ENCODE data around the gene FSIP1. TPM values are rescaled to one million over a fixed set of nuclear protein-coding genes. Genes with fewer than 3 reads are reported as not detected.

Gene FSIP1
- polyA plus RNA-seq, 1 experiment, result 0.43 TPM

DNA sequence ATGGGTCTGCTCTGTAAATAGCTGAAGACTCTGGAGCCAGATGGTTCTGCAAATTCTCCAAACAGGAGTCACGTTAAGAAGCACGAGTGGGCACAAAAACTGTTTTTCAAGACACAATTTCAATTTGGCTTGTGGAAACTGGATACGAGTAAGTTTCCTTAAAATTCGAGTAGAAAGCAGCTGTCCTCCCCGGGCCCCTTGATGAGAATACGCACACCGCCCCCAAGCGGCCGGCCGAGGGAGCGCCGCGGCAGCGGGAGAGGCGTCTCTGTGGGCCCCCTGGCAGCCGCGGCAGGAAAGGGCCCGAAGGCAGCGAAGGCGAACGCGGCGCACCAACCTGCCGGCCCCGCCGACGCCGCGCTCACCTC lies 202.5 kb downstream of the FSIP1 start:
- Histone ChIP-seq H3K4me3 (ENCODE audit: low read depth, low read length) (peak overlapping the region; percentile 99), H3K27me3 (ENCODE audit: control insufficient read depth, insufficient read depth, low read length) (no peaks in the 10 kb centered on the region), H3K27ac (ENCODE audit: low read depth, low read length) (peak overlapping the region; percentile 99), H3K9me3 (ENCODE audit: control insufficient read depth, insufficient read depth, low read length) (no peaks in the 10 kb centered on the region)
- ChIA-PET POLR2A (interaction anchor here (0.7 to 3.9 kb wide), 54 partner anchors 11 to 865 kb away, joined by 3 to 86 read pairs (median 6); no protein-coding TSS in a partner anchor), CTCF (interaction anchor here (0.5 to 2.1 kb wide), 24 partner anchors 79 to 878 kb away, joined by 3 to 15 read pairs (median 4); no protein-coding TSS in a partner anchor)
- peak; percentile 92 for TF ChIP-seq CTCF (IDR thresholded peaks at IDR 0.05; ENCODE audit: low read depth, low read length)
- DNase-seq (ENCODE audit: low read depth, low spot score), result peak; percentile 95

GRCh38 chr15:39579487-39580116 lies 203.0 kb downstream of the FSIP1 start:
- CTCF ChIA-PET, result interaction anchor here (0.5 to 2.1 kb wide), 23 partner anchors 9 to 878 kb away, joined by 3 to 15 read pairs (median 4); no protein-coding TSS in a partner anchor

DNA sequence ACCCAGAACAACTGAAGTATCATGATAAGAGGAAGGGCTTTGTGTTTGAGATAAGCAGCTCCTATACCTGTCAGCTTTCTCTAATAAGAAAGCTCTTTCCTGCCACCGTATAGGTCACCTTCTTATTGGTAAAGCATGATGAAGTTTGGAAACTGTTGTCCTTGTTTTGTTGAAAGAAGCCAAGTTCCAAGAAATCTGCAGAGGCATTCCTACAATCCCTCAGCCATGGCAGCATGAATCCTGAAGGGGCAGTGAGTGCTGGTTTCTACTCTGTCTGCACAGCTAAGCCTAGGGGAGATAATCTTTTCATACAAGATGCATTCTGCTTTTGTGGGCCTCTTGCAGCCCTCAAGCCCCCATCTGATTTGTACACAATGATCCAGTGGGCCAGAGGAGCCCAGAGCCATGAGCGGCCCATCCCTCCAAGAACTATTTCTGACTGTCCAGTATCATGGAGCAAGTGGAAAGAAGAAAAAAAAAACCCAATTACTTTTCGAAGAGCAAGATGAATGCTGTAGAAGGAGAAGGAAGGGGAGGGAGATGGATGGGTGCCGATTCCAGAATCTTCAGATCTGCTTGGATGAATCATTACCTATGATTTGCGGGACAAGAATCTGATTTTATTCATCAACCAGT lies 203.7 kb downstream of the FSIP1 start:
- no peak for DNase-seq (ENCODE audit: low read depth, low spot score)
- Histone ChIP-seq H3K27me3 (ENCODE audit: control insufficient read depth, insufficient read depth, low read length) (no peaks in the 10 kb centered on the region), H3K27ac (ENCODE audit: low read depth, low read length) (peak overlapping the region; percentile 96), H3K9me3 (ENCODE audit: control insufficient read depth, insufficient read depth, low read length) (no peaks in the 10 kb centered on the region), H3K4me3 (ENCODE audit: low read depth, low read length) (peak overlapping the region; percentile 57)
- peak; percentile 49 for TF ChIP-seq CTCF (IDR thresholded peaks at IDR 0.05; ENCODE audit: low read depth, low read length)
- POLR2A ChIA-PET, result interaction anchor here (0.6 to 3.9 kb wide), 12 partner anchors 74 to 439 kb away, joined by 3 to 86 read pairs (median 8); no protein-coding TSS in a partner anchor
- CTCF ChIA-PET, result interaction anchor here (0.8 to 2.1 kb wide), 16 partner anchors 9 to 872 kb away, joined by 3 to 15 read pairs (median 3); no protein-coding TSS in a partner anchor

More at GRCh38 chr15:39579487-39580116, 203.0 kb downstream of the FSIP1 start:
- Histone ChIP-seq H3K9me3 (ENCODE audit: control insufficient read depth, insufficient read depth, low read length) (no peaks in the 10 kb centered on the region), H3K27me3 (ENCODE audit: control insufficient read depth, insufficient read depth, low read length) (no peaks in the 10 kb centered on the region), H3K27ac (ENCODE audit: low read depth, low read length) (peak overlapping the region; percentile 96), H3K4me3 (ENCODE audit: low read depth, low read length) (peak overlapping the region; percentile 57)
- POLR2A ChIA-PET, result interaction anchor here (0.7 to 3.9 kb wide), 31 partner anchors 11 to 494 kb away, joined by 3 to 86 read pairs (median 6); no protein-coding TSS in a partner anchor
- no peak for TF ChIP-seq CTCF (IDR thresholded peaks at IDR 0.05; ENCODE audit: low read depth, low read length)
- peak; percentile 96 for DNase-seq (ENCODE audit: low read depth, low spot score)

- H3K27ac ChIP-seq (ENCODE audit: low read depth, low read length), result no peak overlapping the region
- ChIA-PET CTCF (no interaction called here), POLR2A (no interaction called here)
- no peak for DNase-seq (ENCODE audit: low read depth, low spot score)
- no peak for TF ChIP-seq CTCF (IDR thresholded peaks at IDR 0.05; ENCODE audit: low read depth, low read length)
- no peaks in the 10 kb centered on the region for H3K27me3 ChIP-seq (ENCODE audit: control insufficient read depth, insufficient read depth, low read length)
- H3K9me3 ChIP-seq (ENCODE audit: control insufficient read depth, insufficient read depth, low read length), result no peaks in the 10 kb centered on the region
- no peak overlapping the region for H3K4me3 ChIP-seq (ENCODE audit: low read depth, low read length)
Measured at GRCh38 chr15:39575180-39575579, 207.5 kb downstream of the FSIP1 start.

- no peak for DNase-seq (ENCODE audit: low read depth, low spot score)
- no peaks in the 10 kb centered on the region for H3K9me3 ChIP-seq (ENCODE audit: control insufficient read depth, insufficient read depth, low read length)
- H3K27ac ChIP-seq (ENCODE audit: low read depth, low read length), result no peak overlapping the region
- H3K27me3 ChIP-seq (ENCODE audit: control insufficient read depth, insufficient read depth, low read length), result no peaks in the 10 kb centered on the region
- no peak overlapping the region for H3K4me3 ChIP-seq (ENCODE audit: low read depth, low read length)
- ChIA-PET CTCF (no interaction called here), POLR2A (no interaction called here)
- TF ChIP-seq CTCF (IDR thresholded peaks at IDR 0.05; ENCODE audit: low read depth, low read length), result no peak
Measured at GRCh38 chr15:39574427-39574826, 208.2 kb downstream of the FSIP1 start.

Measured in AG04450 (cell line).